ENCODE results near the gene ADTRP. TPM values are rescaled to one million over a fixed set of nuclear protein-coding genes. Genes with fewer than 3 reads are reported as not detected.
"Not testable (repeated sequence)": the region's sequence is repeated elsewhere in the genome, so short reads cannot be mapped to it uniquely, and the experiment has no call there.

ADTRP gene
- polyA plus RNA-seq, 4 donors = 28.5 to 73.4 (median 59.2) TPM

DNA sequence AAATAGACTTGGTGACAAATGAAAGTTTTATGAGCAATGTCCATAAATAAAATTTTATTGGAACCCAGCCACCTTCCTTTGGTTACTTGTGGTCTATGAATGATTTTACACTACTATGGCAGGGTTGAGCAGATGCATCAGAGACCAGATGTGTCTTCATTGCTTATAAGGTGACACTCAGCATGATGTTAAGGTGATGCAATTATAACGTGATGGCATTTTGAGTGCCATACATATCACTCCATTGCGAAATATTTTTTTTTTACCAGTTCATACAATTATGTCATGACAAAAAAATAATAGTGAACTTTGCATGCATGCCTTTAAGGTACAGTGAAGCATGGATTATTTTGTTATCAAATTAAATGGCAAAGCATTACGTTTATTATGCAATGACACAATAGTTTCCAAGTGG lies 96.0 kb downstream of the ADTRP start:
- Histone ChIP-seq H3K9me3 (ENCODE audit: control insufficient read depth in 2 of 2, insufficient read depth in 1 of 2, low read depth in 1 of 2, low read length in 1 of 2) (peaks cover 1 to 12% of the 10 kb centered on the region in 2 donors), H3K4me1 (ENCODE audit: control insufficient read depth in 3 of 3, insufficient read depth in 2 of 3, low read depth in 1 of 3, low read length in 2 of 3) (peaks cover 0 to 28% (median 0%) of the 10 kb centered on the region in 3 donors), H3K27me3 (ENCODE audit: control insufficient read depth in 3 of 3, insufficient read depth in 3 of 3, low read length in 3 of 3) (no peaks in the 10 kb centered on the region), H3K4me3 (ENCODE audit: low read depth in 1 of 3, low read length in 3 of 3) (no peak overlapping the region), H3K27ac (ENCODE audit: low read depth in 1 of 3, low read length in 2 of 3) (no peak overlapping the region), H3K36me3 (ENCODE audit: control insufficient read depth in 3 of 3, insufficient read depth in 2 of 3, low read depth in 1 of 3, low read length in 3 of 3) (no peaks in the 10 kb centered on the region)
- WGBS, 3 donors = 73 to 80% (median 79%) methylated on average over 3 of the region's 3 CpGs
- DNase-seq (no peak), FAIRE-seq (no peak)

DNA sequence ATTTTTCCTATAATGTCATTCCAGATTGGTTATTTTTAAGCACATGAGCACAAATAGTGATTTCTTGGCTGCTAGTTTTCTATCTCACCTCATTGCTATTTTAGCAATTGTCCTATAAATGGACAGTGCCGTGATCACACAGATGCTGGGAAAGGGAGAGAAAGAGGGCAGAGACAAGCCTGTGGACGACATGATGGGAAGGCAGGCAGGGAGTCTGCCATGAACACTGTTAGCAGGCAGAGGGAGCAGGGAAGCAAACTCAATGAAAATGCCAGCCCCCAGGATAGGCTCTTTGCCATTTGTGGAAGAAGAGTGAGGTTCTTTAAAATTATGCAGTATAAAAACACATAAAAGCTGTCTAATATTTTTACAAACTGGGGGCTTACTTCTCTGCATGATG lies 96.8 kb downstream of the ADTRP start:
- DNase-seq (no peak), FAIRE-seq (no peak)
- Histone ChIP-seq H3K4me3 (ENCODE audit: low read depth in 1 of 3, low read length in 3 of 3) (no peak overlapping the region), H3K27me3 (ENCODE audit: control insufficient read depth in 3 of 3, insufficient read depth in 3 of 3, low read length in 3 of 3) (no peaks in the 10 kb centered on the region), H3K27ac (ENCODE audit: low read depth in 1 of 3, low read length in 2 of 3) (no peak overlapping the region), H3K4me1 (ENCODE audit: control insufficient read depth in 3 of 3, insufficient read depth in 2 of 3, low read depth in 1 of 3, low read length in 2 of 3) (peaks cover 0 to 22% (median 0%) of the 10 kb centered on the region in 3 donors), H3K9me3 (ENCODE audit: control insufficient read depth in 2 of 2, insufficient read depth in 1 of 2, low read depth in 1 of 2, low read length in 1 of 2) (peaks cover 1 to 12% of the 10 kb centered on the region in 2 donors), H3K36me3 (ENCODE audit: control insufficient read depth in 3 of 3, insufficient read depth in 2 of 3, low read depth in 1 of 3, low read length in 3 of 3) (no peaks in the 10 kb centered on the region)
- 73 to 85% (median 76%) methylated on average over 2 of the region's 2 CpGs for WGBS, 3 donors

DNA sequence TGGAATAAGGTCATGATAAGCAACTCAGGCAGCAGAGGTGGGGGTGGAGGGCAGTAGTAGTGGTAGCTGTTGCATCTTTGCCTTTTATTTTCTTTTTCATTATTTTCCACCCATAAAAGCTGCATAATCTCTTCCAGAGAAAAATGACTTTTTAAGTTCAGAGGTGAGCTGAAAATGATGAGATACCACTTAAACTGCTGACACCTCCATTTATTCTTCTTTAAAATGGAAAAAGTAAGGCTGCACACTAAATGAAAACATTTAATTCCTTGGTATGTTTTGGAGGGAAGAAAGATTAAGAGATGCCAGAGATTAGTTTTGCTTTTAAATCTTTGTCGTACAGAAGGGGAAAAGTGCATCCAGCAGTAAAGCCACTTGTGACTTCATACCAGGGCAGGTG lies 97.2 kb downstream of the ADTRP start:
- DNase-seq (no peak), FAIRE-seq (no peak)
- WGBS, 3 donors = 56 to 69% (median 59%) methylated on average over 1 of the region's 1 CpG
- Histone ChIP-seq H3K27ac (ENCODE audit: low read depth in 1 of 3, low read length in 2 of 3) (no peak overlapping the region), H3K9me3 (ENCODE audit: control insufficient read depth in 2 of 2, insufficient read depth in 1 of 2, low read depth in 1 of 2, low read length in 1 of 2) (peaks cover 1 to 12% of the 10 kb centered on the region in 2 donors), H3K4me1 (ENCODE audit: control insufficient read depth in 3 of 3, insufficient read depth in 2 of 3, low read depth in 1 of 3, low read length in 2 of 3) (peaks cover 0 to 18% (median 0%) of the 10 kb centered on the region in 3 donors), H3K4me3 (ENCODE audit: low read depth in 1 of 3, low read length in 3 of 3) (no peak overlapping the region), H3K27me3 (ENCODE audit: control insufficient read depth in 3 of 3, insufficient read depth in 3 of 3, low read length in 3 of 3) (no peaks in the 10 kb centered on the region), H3K36me3 (ENCODE audit: control insufficient read depth in 3 of 3, insufficient read depth in 2 of 3, low read depth in 1 of 3, low read length in 3 of 3) (no peaks in the 10 kb centered on the region)

DNA sequence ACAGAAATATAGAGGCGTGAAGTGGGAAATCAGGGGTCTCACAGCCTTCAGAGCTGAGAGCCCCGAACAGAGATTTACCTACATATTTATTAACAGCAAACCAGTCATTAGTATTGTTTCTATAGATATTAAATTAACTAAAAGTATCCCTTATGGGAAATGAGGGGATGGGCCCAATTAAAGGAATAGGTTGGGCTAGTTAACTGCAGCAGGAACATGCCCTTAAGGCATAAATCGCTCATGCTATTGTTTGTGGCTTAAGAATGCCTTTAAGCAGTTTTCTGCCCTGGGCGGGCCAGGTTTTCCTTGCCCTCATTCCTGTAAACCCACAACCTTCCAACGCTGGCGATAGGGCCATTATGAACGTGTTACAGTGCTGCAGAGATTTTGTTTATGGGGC lies 98.1 kb downstream of the ADTRP start:
- not testable (repeated sequence) for DNase-seq; H3K4me3 ChIP-seq (ENCODE audit: low read depth in 1 of 3, low read length in 3 of 3); FAIRE-seq; H3K27ac ChIP-seq (ENCODE audit: low read depth in 1 of 3, low read length in 2 of 3); H3K36me3 ChIP-seq (ENCODE audit: control insufficient read depth in 3 of 3, insufficient read depth in 2 of 3, low read depth in 1 of 3, low read length in 3 of 3); H3K27me3 ChIP-seq (ENCODE audit: control insufficient read depth in 3 of 3, insufficient read depth in 3 of 3, low read length in 3 of 3)
- H3K9me3 ChIP-seq (ENCODE audit: control insufficient read depth in 2 of 2, insufficient read depth in 1 of 2, low read depth in 1 of 2, low read length in 1 of 2) = peaks cover 1 to 12% of the 10 kb centered on the region in 2 donors
- WGBS, 3 donors = 87 to 93% (median 88%) methylated on average over 7 of the region's 7 CpGs
- peaks cover 0 to 14% (median 0%) of the 10 kb centered on the region in 3 donors for H3K4me1 ChIP-seq (ENCODE audit: control insufficient read depth in 3 of 3, insufficient read depth in 2 of 3, low read depth in 1 of 3, low read length in 2 of 3)

DNA sequence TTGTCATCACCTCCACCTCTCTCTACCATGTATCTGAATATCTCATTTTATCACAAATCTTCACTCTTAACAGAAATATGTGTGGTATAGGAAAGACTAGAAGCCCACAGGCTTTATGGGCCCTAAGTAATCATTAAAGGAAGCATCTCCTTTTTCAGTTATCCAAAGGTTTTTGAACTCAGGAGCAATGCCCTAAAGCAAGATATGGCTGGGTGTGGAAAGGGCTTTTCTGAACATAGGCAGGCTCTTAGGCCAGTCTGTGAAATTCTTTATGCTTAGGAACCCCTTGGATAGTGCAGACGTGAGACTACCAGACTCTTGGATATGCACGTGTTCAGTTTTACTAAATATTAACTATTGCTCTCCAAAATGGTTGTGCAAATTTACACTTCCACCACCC lies 99.5 kb downstream of the ADTRP start:
- peak in 1 of 2 donors; percentile 55 for DNase-seq
- H3K27me3 ChIP-seq (ENCODE audit: control insufficient read depth in 3 of 3, insufficient read depth in 3 of 3, low read length in 3 of 3) = no peaks in the 10 kb centered on the region
- H3K4me3 ChIP-seq (ENCODE audit: low read depth in 1 of 3, low read length in 3 of 3) = no peak overlapping the region
- H3K27ac ChIP-seq (ENCODE audit: low read depth in 1 of 3, low read length in 2 of 3) = peak overlapping the region in 1 of 3 donors; percentile 47
- FAIRE-seq = no peak
- no peaks in the 10 kb centered on the region for H3K36me3 ChIP-seq (ENCODE audit: control insufficient read depth in 3 of 3, insufficient read depth in 2 of 3, low read depth in 1 of 3, low read length in 3 of 3)
- 89 to 92% (median 91%) methylated on average over 2 of the region's 2 CpGs for WGBS, 3 donors
- H3K4me1 ChIP-seq (ENCODE audit: control insufficient read depth in 3 of 3, insufficient read depth in 2 of 3, low read depth in 1 of 3, low read length in 2 of 3) = peaks cover 0 to 9% (median 0%) of the 10 kb centered on the region in 3 donors
- H3K9me3 ChIP-seq (ENCODE audit: control insufficient read depth in 2 of 2, insufficient read depth in 1 of 2, low read depth in 1 of 2, low read length in 1 of 2) = peaks cover 1 to 12% of the 10 kb centered on the region in 2 donors

DNA sequence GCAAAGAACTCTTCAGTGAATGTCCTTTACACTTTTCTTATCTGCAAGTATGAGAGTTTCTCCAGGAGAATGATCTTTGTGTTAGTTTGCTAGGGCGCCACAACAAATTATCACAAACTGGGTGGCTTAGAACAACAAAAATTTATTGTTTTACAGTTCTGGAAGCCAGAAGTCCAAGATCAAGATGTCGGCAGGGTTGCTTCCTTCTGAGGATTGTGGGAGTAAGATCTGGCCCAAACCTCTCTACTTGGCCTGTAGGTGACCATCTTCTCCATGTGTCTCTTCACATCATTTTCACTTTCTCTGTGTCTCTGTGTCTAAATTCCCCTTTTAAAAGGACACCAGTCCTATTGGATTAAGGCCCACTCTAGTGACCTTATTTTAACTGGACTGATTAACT lies 103.0 kb downstream of the ADTRP start:
- Histone ChIP-seq H3K36me3 (ENCODE audit: control insufficient read depth in 3 of 3, insufficient read depth in 2 of 3, low read depth in 1 of 3, low read length in 3 of 3) (no peaks in the 10 kb centered on the region), H3K9me3 (ENCODE audit: control insufficient read depth in 2 of 2, insufficient read depth in 1 of 2, low read depth in 1 of 2, low read length in 1 of 2) (peaks cover 0 to 6% of the 10 kb centered on the region in 2 donors), H3K4me3 (ENCODE audit: low read depth in 1 of 3, low read length in 3 of 3) (no peak overlapping the region), H3K4me1 (ENCODE audit: control insufficient read depth in 3 of 3, insufficient read depth in 2 of 3, low read depth in 1 of 3, low read length in 2 of 3) (peaks cover 0 to 7% (median 0%) of the 10 kb centered on the region in 3 donors), H3K27ac (ENCODE audit: low read depth in 1 of 3, low read length in 2 of 3) (peak overlapping the region in 1 of 3 donors; percentile 39), H3K27me3 (ENCODE audit: control insufficient read depth in 3 of 3, insufficient read depth in 3 of 3, low read length in 3 of 3) (no peaks in the 10 kb centered on the region)
- DNase-seq (peak; percentile 38 to 43), FAIRE-seq (no peak)
- WGBS, 3 donors = 21 to 65% (median 39%) methylated on average over 2 of the region's 2 CpGs

DNA sequence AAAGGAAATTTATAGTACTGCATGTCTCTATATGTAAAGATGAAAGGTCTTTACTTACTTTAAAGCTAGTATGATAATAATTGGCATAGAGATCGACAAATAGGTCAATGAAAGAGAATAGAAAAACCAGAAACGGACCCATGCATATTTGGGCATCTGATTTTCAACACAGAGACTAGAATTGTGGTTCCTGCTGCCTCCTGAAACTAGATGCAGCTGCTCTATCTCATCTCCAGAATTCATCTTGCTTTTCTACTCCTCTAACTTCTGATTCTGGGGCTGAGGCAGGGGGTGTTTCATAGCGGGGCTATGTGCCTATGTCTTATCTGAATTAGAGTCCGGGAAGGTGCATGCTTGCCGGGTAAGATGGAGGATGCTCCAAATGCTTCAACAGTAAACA lies 105.9 kb downstream of the ADTRP start:
- no peak for FAIRE-seq

DNA sequence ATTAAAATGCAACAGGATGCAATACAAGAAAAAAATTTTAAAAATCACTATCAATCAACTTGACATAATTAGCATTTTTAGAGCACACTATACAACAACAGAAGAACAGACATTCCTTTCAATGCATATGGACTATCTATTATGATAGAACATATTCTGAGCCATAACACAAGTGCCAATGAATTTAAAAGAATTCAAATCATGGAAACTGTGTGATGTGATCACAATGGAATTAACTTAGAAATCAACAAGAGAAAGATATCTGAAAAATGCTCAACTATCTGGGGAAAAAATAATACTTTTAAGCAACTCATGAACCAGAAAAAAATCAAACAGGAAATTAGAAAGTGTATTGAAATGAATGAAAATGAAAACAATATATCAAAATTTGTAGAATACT lies 106.3 kb downstream of the ADTRP start:
- FAIRE-seq (no peak), DNase-seq (no peak)
- Histone ChIP-seq H3K27me3 (ENCODE audit: control insufficient read depth in 3 of 3, insufficient read depth in 3 of 3, low read length in 3 of 3) (no peaks in the 10 kb centered on the region), H3K4me1 (ENCODE audit: control insufficient read depth in 3 of 3, insufficient read depth in 2 of 3, low read depth in 1 of 3, low read length in 2 of 3) (peaks cover 0 to 7% (median 0%) of the 10 kb centered on the region in 3 donors), H3K4me3 (ENCODE audit: low read depth in 1 of 3, low read length in 3 of 3) (no peak overlapping the region), H3K36me3 (ENCODE audit: control insufficient read depth in 3 of 3, insufficient read depth in 2 of 3, low read depth in 1 of 3, low read length in 3 of 3) (no peaks in the 10 kb centered on the region), H3K27ac (ENCODE audit: low read depth in 1 of 3, low read length in 2 of 3) (no peak overlapping the region), H3K9me3 (ENCODE audit: control insufficient read depth in 2 of 2, insufficient read depth in 1 of 2, low read depth in 1 of 2, low read length in 1 of 2) (peaks cover 0 to 16% of the 10 kb centered on the region in 2 donors)

More for the DNA sequence above, 105.9 kb downstream of the ADTRP start:
- Histone ChIP-seq H3K4me3 (ENCODE audit: low read depth in 1 of 3, low read length in 3 of 3) (no peak overlapping the region), H3K27ac (ENCODE audit: low read depth in 1 of 3, low read length in 2 of 3) (no peak overlapping the region), H3K9me3 (ENCODE audit: control insufficient read depth in 2 of 2, insufficient read depth in 1 of 2, low read depth in 1 of 2, low read length in 1 of 2) (peaks cover 0 to 16% of the 10 kb centered on the region in 2 donors), H3K27me3 (ENCODE audit: control insufficient read depth in 3 of 3, insufficient read depth in 3 of 3, low read length in 3 of 3) (no peaks in the 10 kb centered on the region), H3K36me3 (ENCODE audit: control insufficient read depth in 3 of 3, insufficient read depth in 2 of 3, low read depth in 1 of 3, low read length in 3 of 3) (no peaks in the 10 kb centered on the region), H3K4me1 (ENCODE audit: control insufficient read depth in 3 of 3, insufficient read depth in 2 of 3, low read depth in 1 of 3, low read length in 2 of 3) (peaks cover 0 to 7% (median 0%) of the 10 kb centered on the region in 3 donors)
- WGBS, 3 donors = 86 to 90% (median 89%) methylated on average over 5 of the region's 5 CpGs
- no peak for DNase-seq

DNA sequence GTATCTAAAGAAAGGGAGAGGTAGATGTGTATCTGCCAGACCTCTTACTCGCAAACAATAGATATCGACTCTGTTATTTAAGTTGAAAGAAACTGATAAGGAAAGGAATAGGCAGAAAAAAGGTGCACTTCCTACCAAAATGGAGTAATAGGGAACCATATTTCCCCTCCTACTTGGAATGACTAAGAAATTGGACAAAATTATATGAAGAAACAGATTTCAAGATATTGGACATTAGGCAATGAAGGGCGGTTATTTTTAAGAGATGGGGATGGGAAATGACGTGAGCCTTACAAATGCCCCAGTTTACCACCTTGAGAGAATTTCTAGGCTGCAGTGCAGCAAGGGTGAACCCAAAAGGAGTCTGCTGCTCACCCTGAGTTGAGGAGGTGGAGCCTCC lies 108.9 kb downstream of the ADTRP start:
- Histone ChIP-seq H3K4me3 (ENCODE audit: low read depth in 1 of 3, low read length in 3 of 3) (no peak overlapping the region), H3K27ac (ENCODE audit: low read depth in 1 of 3, low read length in 2 of 3) (no peak overlapping the region), H3K9me3 (ENCODE audit: control insufficient read depth in 2 of 2, insufficient read depth in 1 of 2, low read depth in 1 of 2, low read length in 1 of 2) (peaks cover 0 to 16% of the 10 kb centered on the region in 2 donors), H3K27me3 (ENCODE audit: control insufficient read depth in 3 of 3, insufficient read depth in 3 of 3, low read length in 3 of 3) (no peaks in the 10 kb centered on the region), H3K36me3 (ENCODE audit: control insufficient read depth in 3 of 3, insufficient read depth in 2 of 3, low read depth in 1 of 3, low read length in 3 of 3) (no peaks in the 10 kb centered on the region), H3K4me1 (ENCODE audit: control insufficient read depth in 3 of 3, insufficient read depth in 2 of 3, low read depth in 1 of 3, low read length in 2 of 3) (no peaks in the 10 kb centered on the region)
- WGBS, 3 donors = 93 to 96% (median 95%) methylated on average over 4 of the region's 4 CpGs
- DNase-seq = no peak
- FAIRE-seq = no peak

Data from small intestine (tissue), 7 donors.